GM12891 (cell line): ENCODE results near the gene GOLGA2.

ENCODE experiments used
- POLR2A ChIP-seq: IDR thresholded peaks from 2 replicates; pipeline ENCODE4 v1.6.1; 2011; ENCODE audit warnings: low read depth, low read length, control low read depth
- POLR2AphosphoS5 ChIP-seq: IDR thresholded peaks from 2 replicates; pipeline ENCODE4 v1.6.1; 2011; ENCODE audit warnings: low read depth, low read length, control low read depth
- SPI1 ChIP-seq: IDR thresholded peaks from 2 replicates; pipeline ENCODE4 v1.6.1; 2011; ENCODE audit warnings: low read depth, low read length, control low read depth
- TAF1 ChIP-seq: IDR thresholded peaks from 2 replicates; pipeline ENCODE4 v1.6.1; 2011; ENCODE audit warnings: low read depth, low read length, control low read depth

DNA sequence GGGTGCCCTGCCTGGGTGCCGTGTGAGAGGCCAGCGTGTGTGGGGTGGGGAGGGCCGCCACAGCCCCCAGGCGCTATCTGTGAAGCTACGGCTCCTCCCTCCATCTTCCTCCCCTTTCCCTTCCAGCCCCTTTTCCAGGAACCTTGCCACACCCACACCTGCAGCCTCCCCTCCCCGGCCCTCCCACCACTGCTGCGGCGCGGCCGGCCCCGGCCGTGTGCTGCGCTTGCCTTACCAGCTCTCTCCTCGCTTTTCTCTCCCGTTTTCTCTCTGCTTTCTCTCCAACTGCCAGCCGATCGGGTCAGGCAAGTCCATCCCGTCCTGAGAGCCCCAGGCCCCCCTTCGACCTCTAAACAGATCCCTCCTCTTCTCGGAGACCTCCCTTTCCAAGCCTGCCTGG, 21.4 kb downstream of the GOLGA2 start:
- TF ChIP-seq SPI1 (no peak), TAF1 (no peak), POLR2AphosphoS5 (no peak), POLR2A (no peak)
